Measurements from ENCODE around the gene OLFML1. TPM values are rescaled to one million over a fixed set of nuclear protein-coding genes. Genes with fewer than 3 reads are reported as not detected.

The OLFML1 gene
- total RNA-seq, 2 donors from 2014 or later = 0.81 to 1.5 TPM

GRCh38 chr11:7522546-7522945 lies 37.2 kb downstream of the OLFML1 start:
- H3K9me3 ChIP-seq (ENCODE audit: control insufficient read depth, low read length) = no peaks in the 10 kb centered on the region
- Mint-ChIP-seq H3K9me3 (no peaks in the 10 kb centered on the region), H3K27ac (no peak overlapping the region), H3K4me1 (peaks cover 4% of the 10 kb centered on the region), H3K27me3 (ENCODE audit: insufficient read depth) (peaks cover 4% of the 10 kb centered on the region), H3K4me3 (no peak overlapping the region), H3K36me3 (ENCODE audit: low read depth) (no peaks in the 10 kb centered on the region)
- no peak for TF ChIP-seq CTCF (conservative IDR thresholded peaks at IDR 0.05)
- peaks cover 13% of the 10 kb centered on the region for H3K36me3 ChIP-seq (ENCODE audit: control insufficient read depth, insufficient read depth, low read length)
- H3K4me3 ChIP-seq (ENCODE audit: low read length) = no peak overlapping the region
- no peak for DNase-seq
- no peak overlapping the region for H3K9ac ChIP-seq (ENCODE audit: extremely low read depth, low read length, poor library complexity, severe bottlenecking)
- H3K27me3 ChIP-seq (ENCODE audit: control insufficient read depth, insufficient read depth, low read length, poor library complexity, severe bottlenecking) = no peaks in the 10 kb centered on the region
- peaks cover 7% of the 10 kb centered on the region for H3K4me1 ChIP-seq (ENCODE audit: control insufficient read depth, insufficient read depth, low read length)
- H3K27ac ChIP-seq (ENCODE audit: low read depth, low read length) = no peak overlapping the region
- 88 to 93% methylated on average over 1 to 4 of the region's 4 CpGs for WGBS, 2 experiments (ENCODE audit: insufficient coverage in 1 of 2, insufficient read length in 1 of 2)

GRCh38 chr11:7523416-7524210 lies 38.3 kb downstream of the OLFML1 start:
- Mint-ChIP-seq H3K36me3 (ENCODE audit: low read depth) (no peaks in the 10 kb centered on the region), H3K27ac (no peak overlapping the region), H3K4me1 (peaks cover 4% of the 10 kb centered on the region), H3K27me3 (ENCODE audit: insufficient read depth) (peaks cover 2% of the 10 kb centered on the region), H3K4me3 (no peak overlapping the region), H3K9me3 (no peaks in the 10 kb centered on the region)
- no peak for DNase-seq
- Histone ChIP-seq H3K27ac (ENCODE audit: low read depth, low read length) (no peak overlapping the region), H3K4me3 (ENCODE audit: low read length) (no peak overlapping the region), H3K4me1 (ENCODE audit: control insufficient read depth, insufficient read depth, low read length) (peaks cover 7% of the 10 kb centered on the region), H3K36me3 (ENCODE audit: control insufficient read depth, insufficient read depth, low read length) (peaks cover 13% of the 10 kb centered on the region), H3K9ac (ENCODE audit: extremely low read depth, low read length, poor library complexity, severe bottlenecking) (no peak overlapping the region), H3K9me3 (ENCODE audit: control insufficient read depth, low read length) (no peaks in the 10 kb centered on the region), H3K27me3 (ENCODE audit: control insufficient read depth, insufficient read depth, low read length, poor library complexity, severe bottlenecking) (no peaks in the 10 kb centered on the region)
- 95 to 97% methylated on average over 4 to 6 of the region's 6 CpGs for WGBS, 2 experiments (ENCODE audit: insufficient coverage in 1 of 2, insufficient read length in 1 of 2)
- no peak for TF ChIP-seq CTCF (conservative IDR thresholded peaks at IDR 0.05)

- H3K4me1 Mint-ChIP-seq = peaks cover 4% of the 10 kb centered on the region
- no peak overlapping the region for H3K4me3 Mint-ChIP-seq
Observed at GRCh38 chr11:7524462-7525235, 39.3 kb downstream of the OLFML1 start.

More at GRCh38 chr11:7524462-7525235, 39.3 kb downstream of the OLFML1 start:
- Histone ChIP-seq H3K36me3 (ENCODE audit: control insufficient read depth, insufficient read depth, low read length) (peaks cover 13% of the 10 kb centered on the region), H3K27me3 (ENCODE audit: control insufficient read depth, insufficient read depth, low read length, poor library complexity, severe bottlenecking) (no peaks in the 10 kb centered on the region), H3K9me3 (ENCODE audit: control insufficient read depth, low read length) (no peaks in the 10 kb centered on the region), H3K27ac (ENCODE audit: low read depth, low read length) (no peak overlapping the region), H3K4me3 (ENCODE audit: low read length) (no peak overlapping the region), H3K9ac (ENCODE audit: extremely low read depth, low read length, poor library complexity, severe bottlenecking) (no peak overlapping the region), H3K4me1 (ENCODE audit: control insufficient read depth, insufficient read depth, low read length) (peaks cover 7% of the 10 kb centered on the region)
- no peak for TF ChIP-seq CTCF (conservative IDR thresholded peaks at IDR 0.05)
- Mint-ChIP-seq H3K27ac (no peak overlapping the region), H3K27me3 (ENCODE audit: insufficient read depth) (peaks cover 2% of the 10 kb centered on the region), H3K36me3 (ENCODE audit: low read depth) (no peaks in the 10 kb centered on the region), H3K9me3 (no peaks in the 10 kb centered on the region)
- DNase-seq = no peak
- 83 to 93% methylated on average over 2 to 6 of the region's 6 CpGs for WGBS, 2 experiments (ENCODE audit: insufficient coverage in 1 of 2, insufficient read length in 1 of 2)

Measured in endodermal cell (in vitro differentiated cells).